ENCODE results near the gene CXXC5.
A peak's percentile ranks its signal among the peaks of the same experiment; 100 is the strongest.

The CXXC5 gene

GRCh38 chr5:139682016-139682975, 34.1 kb downstream of the CXXC5 start:
- peak in 3 of 14 donors; percentile 45 to 79 (median 51) for DNase-seq

- no peak for DNase-seq
These were observed 35.4 kb downstream of the CXXC5 start for GRCh38 chr5:139683295-139684271.

GRCh38 chr5:139684350-139684880, 36.3 kb downstream of the CXXC5 start:
- no peak for DNase-seq

DNA sequence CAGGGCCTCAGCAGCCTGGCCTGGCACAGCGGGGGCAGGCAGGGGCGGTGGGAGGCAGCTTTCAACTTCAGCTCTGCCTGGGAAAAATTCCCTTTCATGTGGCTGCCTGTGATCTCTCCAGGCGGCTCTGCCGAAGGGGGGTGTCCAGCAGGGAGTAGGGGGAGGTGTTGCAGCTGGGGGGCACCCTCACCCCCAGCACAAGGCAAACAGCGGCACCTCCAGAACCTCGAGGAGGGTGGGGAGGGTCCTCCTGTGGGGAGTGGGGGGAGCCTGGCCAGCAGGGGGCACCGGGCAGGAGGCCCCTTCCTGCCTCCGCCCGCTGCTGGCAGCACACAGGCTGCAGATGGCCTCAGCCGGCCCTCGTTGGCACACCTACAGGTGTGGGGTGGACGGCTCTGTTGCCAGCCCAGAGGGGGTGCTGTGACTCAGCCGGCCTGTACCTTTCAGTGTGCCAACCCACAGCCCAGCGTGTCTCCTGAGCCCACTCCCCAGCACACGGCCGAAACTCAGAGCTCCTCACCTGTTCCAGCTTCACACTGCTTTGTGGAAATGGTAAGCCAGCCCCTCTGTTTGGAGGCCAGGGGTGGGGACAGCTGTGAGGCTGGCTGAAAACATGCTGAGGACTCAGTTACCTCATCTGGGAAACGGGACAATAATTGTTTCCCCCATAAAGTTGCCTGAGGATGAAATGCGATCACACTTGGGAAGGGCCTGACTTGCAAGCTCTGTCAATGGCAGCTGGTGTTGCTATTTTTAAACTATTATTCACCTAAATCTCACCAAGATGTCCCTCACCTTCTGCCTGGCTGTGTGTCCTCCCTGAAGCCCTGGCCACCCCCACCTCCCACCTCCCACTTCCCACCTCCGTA, 37.0 kb downstream of the CXXC5 start:
- DNase-seq = peak in 4 of 14 donors; percentile 32 to 91 (median 50)

GRCh38 chr5:139685886-139686285, 37.7 kb downstream of the CXXC5 start:
- no peak for DNase-seq

- DNase-seq = no peak
These were observed 38.2 kb downstream of the CXXC5 start for GRCh38 chr5:139686356-139686705.

DNA sequence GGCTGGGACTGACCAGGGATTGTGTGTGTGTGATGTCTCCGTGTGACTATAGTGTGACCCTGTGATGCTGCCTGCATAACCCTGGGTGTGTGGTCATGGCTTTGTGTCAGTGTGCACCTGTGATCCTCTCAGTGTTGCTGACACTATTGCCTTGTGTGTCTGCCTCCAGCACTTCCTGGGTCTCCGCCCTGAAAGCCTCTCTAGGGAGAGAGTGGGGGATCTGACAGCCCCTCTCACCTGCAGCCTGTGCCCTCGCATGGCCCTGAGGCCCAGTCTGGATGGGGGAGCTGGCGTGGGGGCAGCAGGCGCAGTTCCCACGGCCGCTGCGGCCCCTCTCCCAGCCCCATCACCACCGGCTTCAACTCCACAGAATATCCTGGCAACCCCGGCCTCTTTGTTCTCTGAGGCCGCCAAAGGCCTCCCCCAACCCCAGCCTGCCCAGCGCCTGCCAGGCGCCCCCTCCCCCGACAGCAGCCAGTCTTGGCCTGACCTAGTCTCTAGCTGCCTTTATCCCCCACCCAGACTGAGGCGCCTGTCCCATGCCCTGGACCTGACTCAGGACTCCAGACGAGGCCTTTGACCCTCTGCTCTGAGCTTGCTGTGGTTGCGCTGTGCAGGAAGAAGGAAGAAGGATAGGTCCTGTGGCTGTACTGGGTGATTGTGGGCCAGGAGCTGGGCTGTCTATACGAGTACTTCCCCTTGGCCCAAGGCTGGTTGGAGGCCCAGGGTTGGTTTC, 38.7 kb downstream of the CXXC5 start:
- DNase-seq = peak in 2 of 14 donors; percentile 35 to 51

- no peak for DNase-seq
These were observed 39.5 kb downstream of the CXXC5 start for GRCh38 chr5:139687656-139688055.

- DNase-seq = no peak
These were observed 40.0 kb downstream of the CXXC5 start for GRCh38 chr5:139688088-139688702.

DNA sequence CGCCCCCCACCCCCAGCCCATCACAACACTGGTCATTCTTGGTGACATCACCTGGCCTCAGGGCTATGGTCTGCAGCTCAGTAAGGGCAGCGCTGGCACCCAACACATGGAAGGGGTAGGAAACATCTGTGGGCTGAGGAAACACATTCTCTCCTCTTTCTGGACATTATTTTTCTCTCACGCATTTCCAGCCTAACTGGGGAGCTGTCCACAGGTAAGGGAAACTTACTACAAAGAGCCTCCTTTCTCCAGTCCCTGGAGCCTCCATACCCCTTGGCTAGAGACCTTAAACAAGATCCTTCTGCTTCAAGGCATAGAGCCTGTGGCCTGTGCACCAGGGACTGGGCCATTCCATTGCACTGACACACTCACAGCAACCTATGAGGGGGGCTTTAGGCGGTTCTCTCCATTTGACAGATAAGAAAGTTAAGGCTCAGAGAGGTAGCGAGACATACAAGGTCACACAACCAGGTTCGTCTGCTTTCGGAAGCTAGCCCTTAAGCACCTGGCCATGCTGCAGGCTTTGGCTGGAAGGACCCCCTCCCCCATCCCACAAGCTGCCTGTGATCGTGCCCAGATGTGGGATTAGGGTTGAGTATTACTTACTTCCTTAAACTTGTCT, 40.7 kb downstream of the CXXC5 start:
- DNase-seq = no peak

- no peak for DNase-seq
These were observed 41.5 kb downstream of the CXXC5 start for GRCh38 chr5:139689631-139690063.

GRCh38 chr5:139690064-139690802, 42.1 kb downstream of the CXXC5 start:
- peak in 5 of 14 donors; percentile 43 to 80 (median 64) for DNase-seq

- no peak for DNase-seq
These were observed 42.9 kb downstream of the CXXC5 start for GRCh38 chr5:139690803-139691629.

- no peak for DNase-seq
These were observed 44.0 kb downstream of the CXXC5 start for GRCh38 chr5:139692148-139692547.

- no peak for DNase-seq
These were observed 44.6 kb downstream of the CXXC5 start for GRCh38 chr5:139692679-139693308.

DNA sequence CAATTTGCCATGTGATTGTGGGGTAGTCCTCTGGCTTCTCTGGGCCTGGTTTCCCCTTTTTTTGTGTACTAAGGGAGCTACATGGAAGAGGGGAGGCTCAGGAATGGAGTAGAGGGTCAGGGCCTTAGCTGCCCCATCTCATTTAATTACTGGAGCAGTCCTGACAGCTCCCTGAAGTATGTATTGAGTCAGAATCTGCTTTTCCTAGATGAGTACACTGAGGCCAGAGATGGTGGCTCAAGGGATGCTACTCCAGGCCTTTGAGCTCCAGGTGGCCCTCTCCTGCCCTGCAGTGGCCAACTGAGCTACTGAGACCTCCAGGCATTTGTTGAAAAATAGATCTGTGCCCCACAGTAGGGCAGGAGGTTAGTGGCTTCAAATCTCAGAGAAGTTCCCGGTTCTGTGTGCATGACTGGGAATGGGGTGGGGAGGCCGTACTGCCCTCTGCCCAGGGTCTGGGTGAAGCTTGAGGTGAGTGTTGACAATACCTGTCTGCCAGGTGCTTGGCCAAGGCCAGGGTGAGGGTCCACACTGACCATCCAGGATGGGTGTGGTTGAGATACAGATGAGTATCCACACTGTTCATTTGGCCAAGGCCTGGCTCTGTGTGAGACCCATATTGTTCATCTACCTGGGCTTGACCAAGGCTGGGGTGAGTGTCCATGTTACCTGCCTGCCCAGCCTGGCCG, 45.7 kb downstream of the CXXC5 start:
- no peak for DNase-seq

GRCh38 chr5:139694556-139695177, 46.5 kb downstream of the CXXC5 start:
- no peak for DNase-seq

Data from C1 segment of cervical spinal cord (tissue), 14 donors.